Effector memory CD4-positive, alpha-beta T cell (primary cell): Measurements from ENCODE around the gene PRKG1.

ENCODE experiments used
- DNase-seq, 3 donors: peaks; one replicate each; pipeline ENCODE4 v3.0.0-alpha.2; 2020
- H3K27ac ChIP-seq: 2 replicates; pipeline ENCODE4 v1.7.0; 2013; ENCODE audit warnings: mild to moderate bottlenecking, low read length, moderate library complexity; ENCODE audit not compliant: insufficient read depth, poor library complexity, severe bottlenecking
- H3K27me3 ChIP-seq: replicated peaks from 2 replicates; pipeline ENCODE4 v1.7.0; 2013; ENCODE audit warnings: mild to moderate bottlenecking, low read length; ENCODE audit not compliant: insufficient read depth, control insufficient read depth, poor library complexity, severe bottlenecking
- H3K36me3 ChIP-seq: 2 replicates; pipeline ENCODE4 v1.7.0; 2013; ENCODE audit warnings: mild to moderate bottlenecking, low read length, moderate library complexity; ENCODE audit not compliant: control insufficient read depth, insufficient read depth
- H3K4me1 ChIP-seq: 2 replicates; pipeline ENCODE4 v1.7.0; 2013; ENCODE audit warnings: low read length, mild to moderate bottlenecking; ENCODE audit not compliant: control insufficient read depth, insufficient read depth, poor library complexity, severe bottlenecking
- H3K4me3 ChIP-seq: 2 replicates; pipeline ENCODE4 v1.7.0; 2013; ENCODE audit warnings: low read length, low read depth, mild to moderate bottlenecking; ENCODE audit not compliant: insufficient read depth, poor library complexity, severe bottlenecking
- H3K9me3 ChIP-seq: 2 replicates; pipeline ENCODE4 v1.7.0; 2013; ENCODE audit warnings: mild to moderate bottlenecking, low read length, moderate library complexity; ENCODE audit not compliant: control insufficient read depth

PRKG1 gene

GRCh38 chr10:51487576-51487975 is 413.3 kb downstream of the PRKG1 start:
- H3K4me3 ChIP-seq: no peak overlapping the region
- no peaks in the 10 kb centered on the region for H3K4me1 ChIP-seq
- H3K9me3 ChIP-seq: no peaks in the 10 kb centered on the region
- H3K36me3 ChIP-seq: no peaks in the 10 kb centered on the region
- H3K27me3 ChIP-seq: no peaks in the 10 kb centered on the region
- DNase-seq: no peak
- H3K27ac ChIP-seq: no peak overlapping the region

- H3K9me3 ChIP-seq: no peaks in the 10 kb centered on the region
- no peak overlapping the region for H3K27ac ChIP-seq
- H3K27me3 ChIP-seq: no peaks in the 10 kb centered on the region
- no peaks in the 10 kb centered on the region for H3K36me3 ChIP-seq
- no peaks in the 10 kb centered on the region for H3K4me1 ChIP-seq
- no peak overlapping the region for H3K4me3 ChIP-seq
- no peak for DNase-seq
Measured at GRCh38 chr10:51488766-51489408, 414.6 kb downstream of the PRKG1 start.

- H3K9me3 ChIP-seq: no peaks in the 10 kb centered on the region
- H3K27me3 ChIP-seq: no peaks in the 10 kb centered on the region
- no peak overlapping the region for H3K27ac ChIP-seq
- no peak for DNase-seq
- H3K4me3 ChIP-seq: no peak overlapping the region
- no peaks in the 10 kb centered on the region for H3K4me1 ChIP-seq
- no peaks in the 10 kb centered on the region for H3K36me3 ChIP-seq
Measured at GRCh38 chr10:51498424-51498823, 424.1 kb downstream of the PRKG1 start.

GRCh38 chr10:51501396-51501795 is 427.1 kb downstream of the PRKG1 start:
- no peak overlapping the region for H3K27ac ChIP-seq

GRCh38 chr10:51502124-51502523 is 427.8 kb downstream of the PRKG1 start:
- Histone ChIP-seq H3K4me3 (no peak overlapping the region), H3K36me3 (no peaks in the 10 kb centered on the region), H3K4me1 (no peaks in the 10 kb centered on the region), H3K27me3 (no peaks in the 10 kb centered on the region), H3K9me3 (no peaks in the 10 kb centered on the region), H3K27ac (no peak overlapping the region)
- no peak for DNase-seq

More at GRCh38 chr10:51501396-51501795, 427.1 kb downstream of the PRKG1 start:
- Histone ChIP-seq H3K9me3 (no peaks in the 10 kb centered on the region), H3K27me3 (no peaks in the 10 kb centered on the region), H3K4me3 (no peak overlapping the region), H3K4me1 (no peaks in the 10 kb centered on the region), H3K36me3 (no peaks in the 10 kb centered on the region)
- no peak for DNase-seq

GRCh38 chr10:51503378-51503777 is 429.1 kb downstream of the PRKG1 start:
- no peaks in the 10 kb centered on the region for H3K9me3 ChIP-seq
- DNase-seq: no peak
- H3K4me3 ChIP-seq: no peak overlapping the region
- H3K27me3 ChIP-seq: no peaks in the 10 kb centered on the region
- H3K36me3 ChIP-seq: no peaks in the 10 kb centered on the region
- no peak overlapping the region for H3K27ac ChIP-seq
- no peaks in the 10 kb centered on the region for H3K4me1 ChIP-seq

- Histone ChIP-seq H3K36me3 (no peaks in the 10 kb centered on the region), H3K9me3 (no peaks in the 10 kb centered on the region), H3K27ac (no peak overlapping the region)
Measured at GRCh38 chr10:51507476-51507875, 433.2 kb downstream of the PRKG1 start.

GRCh38 chr10:51508156-51508555 is 433.9 kb downstream of the PRKG1 start:
- DNase-seq: no peak
- no peaks in the 10 kb centered on the region for H3K9me3 ChIP-seq
- no peaks in the 10 kb centered on the region for H3K4me1 ChIP-seq
- no peak overlapping the region for H3K27ac ChIP-seq
- H3K36me3 ChIP-seq: no peaks in the 10 kb centered on the region
- H3K4me3 ChIP-seq: no peak overlapping the region
- no peaks in the 10 kb centered on the region for H3K27me3 ChIP-seq

More at GRCh38 chr10:51507476-51507875, 433.2 kb downstream of the PRKG1 start:
- no peak for DNase-seq
- H3K4me3 ChIP-seq: no peak overlapping the region
- H3K27me3 ChIP-seq: no peaks in the 10 kb centered on the region
- H3K4me1 ChIP-seq: no peaks in the 10 kb centered on the region

GRCh38 chr10:51510231-51510630 is 435.9 kb downstream of the PRKG1 start:
- Histone ChIP-seq H3K36me3 (no peaks in the 10 kb centered on the region), H3K27ac (no peak overlapping the region), H3K9me3 (no peaks in the 10 kb centered on the region), H3K4me3 (no peak overlapping the region), H3K27me3 (no peaks in the 10 kb centered on the region), H3K4me1 (no peaks in the 10 kb centered on the region)
- no peak for DNase-seq

- DNase-seq: no peak
- no peaks in the 10 kb centered on the region for H3K9me3 ChIP-seq
- no peaks in the 10 kb centered on the region for H3K27me3 ChIP-seq
- H3K4me3 ChIP-seq: no peak overlapping the region
- no peak overlapping the region for H3K27ac ChIP-seq
- H3K36me3 ChIP-seq: no peaks in the 10 kb centered on the region
- H3K4me1 ChIP-seq: no peaks in the 10 kb centered on the region
Measured at GRCh38 chr10:51521605-51522004, 447.3 kb downstream of the PRKG1 start.
